PC-9 (cell line): ENCODE results near the gene COL5A1.

Experiments used
- EZH2 ChIP-seq: fragments of 200-600 bp; sonication (generic); IDR thresholded peaks from 2 replicates; pipeline ENCODE4 v1.8.0; 2017; ENCODE audit warnings: antibody characterized with exemption, low read depth
- TF ChIP-seq, protein P1 (sequence below): fragments of 200-600 bp; sonication (generic); conservative IDR thresholded peaks from 2 replicates; pipeline ENCODE4 v1.6.1; 2017; ENCODE audit warnings: mixed run types, antibody characterized with exemption, mild to moderate bottlenecking, moderate library complexity

DNA sequence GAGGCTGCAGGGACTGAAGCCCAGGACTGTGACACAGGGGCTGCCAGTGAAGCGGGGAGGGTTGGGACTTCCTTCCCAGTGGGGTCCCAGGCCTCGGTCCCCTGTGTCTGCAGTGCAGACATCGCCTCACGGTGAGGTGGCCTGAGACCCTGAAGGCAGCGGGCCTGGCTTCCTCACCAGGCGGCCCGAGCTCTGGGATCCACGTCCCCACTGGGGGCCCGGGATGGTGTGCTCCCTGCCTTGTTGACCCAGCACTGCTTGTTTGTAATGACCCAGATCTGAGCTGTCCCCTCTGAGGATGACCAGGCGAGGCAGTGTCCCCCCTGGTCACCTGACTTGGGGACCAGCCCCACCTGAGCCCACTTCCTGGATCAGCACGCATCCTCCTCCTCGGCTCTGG, 53.1 kb downstream of the COL5A1 start:
- TF ChIP-seq, protein P1, sequence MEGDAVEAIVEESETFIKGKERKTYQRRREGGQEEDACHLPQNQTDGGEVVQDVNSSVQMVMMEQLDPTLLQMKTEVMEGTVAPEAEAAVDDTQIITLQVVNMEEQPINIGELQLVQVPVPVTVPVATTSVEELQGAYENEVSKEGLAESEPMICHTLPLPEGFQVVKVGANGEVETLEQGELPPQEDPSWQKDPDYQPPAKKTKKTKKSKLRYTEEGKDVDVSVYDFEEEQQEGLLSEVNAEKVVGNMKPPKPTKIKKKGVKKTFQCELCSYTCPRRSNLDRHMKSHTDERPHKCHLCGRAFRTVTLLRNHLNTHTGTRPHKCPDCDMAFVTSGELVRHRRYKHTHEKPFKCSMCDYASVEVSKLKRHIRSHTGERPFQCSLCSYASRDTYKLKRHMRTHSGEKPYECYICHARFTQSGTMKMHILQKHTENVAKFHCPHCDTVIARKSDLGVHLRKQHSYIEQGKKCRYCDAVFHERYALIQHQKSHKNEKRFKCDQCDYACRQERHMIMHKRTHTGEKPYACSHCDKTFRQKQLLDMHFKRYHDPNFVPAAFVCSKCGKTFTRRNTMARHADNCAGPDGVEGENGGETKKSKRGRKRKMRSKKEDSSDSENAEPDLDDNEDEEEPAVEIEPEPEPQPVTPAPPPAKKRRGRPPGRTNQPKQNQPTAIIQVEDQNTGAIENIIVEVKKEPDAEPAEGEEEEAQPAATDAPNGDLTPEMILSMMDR = no peak
- TF ChIP-seq EZH2 = no peak
